GM23248 (cell line): Measurements from ENCODE around the gene MEIS2. TPM values are rescaled to one million over a fixed set of nuclear protein-coding genes. Genes with fewer than 3 reads are reported as not detected.

Experiments used
- DNase-seq: peaks from one replicate; pipeline ENCODE4 v3.0.0-alpha.2; 2015
- H2AFZ ChIP-seq: fragments of 200-600 bp; sonication (generic); 2 replicates; pipeline ENCODE4 v1.6.1; 2016; ENCODE audit warnings: antibody characterized with exemption
- H3F3A ChIP-seq: fragments of 200-600 bp; sonication (generic); 2 replicates; pipeline ENCODE4 v1.6.1; 2016; ENCODE audit warnings: mild to moderate bottlenecking, antibody characterized with exemption, mixed run types; ENCODE audit not compliant: insufficient read depth
- H3K27ac ChIP-seq: fragments of 200-600 bp; sonication (generic); 2 replicates; pipeline ENCODE4 v1.5.1; 2016; ENCODE audit warnings: mild to moderate bottlenecking
- H3K27me3 ChIP-seq: fragments of 200-600 bp; sonication (generic); replicated peaks from 2 replicates; pipeline ENCODE4 v1.6.1; 2016; ENCODE audit warnings: mild to moderate bottlenecking; ENCODE audit not compliant: insufficient read depth
- H3K36me3 ChIP-seq: fragments of 200-600 bp; sonication (generic); 2 replicates; pipeline ENCODE4 v1.6.1; 2016; ENCODE audit warnings: low read depth, mild to moderate bottlenecking
- H3K4me1 ChIP-seq: fragments of 200-600 bp; sonication (generic); 2 replicates; pipeline ENCODE4 v1.6.1; 2016; ENCODE audit warnings: mild to moderate bottlenecking; ENCODE audit not compliant: insufficient read depth
- H3K4me2 ChIP-seq: fragments of 200-600 bp; sonication (generic); one replicate; pipeline ENCODE4 v1.6.1; 2016; ENCODE audit warnings: mild to moderate bottlenecking; ENCODE audit not compliant: unreplicated experiment
- H3K4me3 ChIP-seq: fragments of 200-600 bp; sonication (generic); 2 replicates; pipeline ENCODE4 v1.5.1; 2016; ENCODE audit warnings: mild to moderate bottlenecking
- H3K79me2 ChIP-seq: fragments of 200-600 bp; sonication (generic); 2 replicates; pipeline ENCODE4 v1.6.1; 2016; ENCODE audit warnings: mild to moderate bottlenecking; ENCODE audit not compliant: insufficient read depth
- H3K9ac ChIP-seq: fragments of 200-600 bp; sonication (generic); 2 replicates; pipeline ENCODE4 v1.6.1; 2016; ENCODE audit warnings: mild to moderate bottlenecking
- H3K9me2 ChIP-seq: fragments of 200-600 bp; sonication (generic); 2 replicates; pipeline ENCODE4 v1.6.1; 2016; ENCODE audit warnings: mixed run types, mild to moderate bottlenecking, moderate library complexity; ENCODE audit not compliant: insufficient read depth
- H3K9me3 ChIP-seq: fragments of 200-600 bp; sonication (generic); one replicate; pipeline ENCODE4 v1.6.1; 2017; ENCODE audit warnings: low read depth
- H4K20me1 ChIP-seq: fragments of 200-600 bp; sonication (generic); 2 replicates; pipeline ENCODE4 v1.6.0; 2016; ENCODE audit not compliant: insufficient read depth
- EZH2 ChIP-seq: fragments of 200-600 bp; sonication (generic); IDR thresholded peaks from 2 replicates; pipeline ENCODE4 v1.6.1; 2018; ENCODE audit warnings: antibody characterized with exemption, mild to moderate bottlenecking; ENCODE audit not compliant: insufficient read depth, poor library complexity, severe bottlenecking
- EZH2phosphoT487 ChIP-seq: fragments of 200-600 bp; sonication (generic); IDR thresholded peaks from 2 replicates; pipeline ENCODE4 v1.6.1; 2018; ENCODE audit warnings: antibody characterized with exemption, moderate library complexity, mild to moderate bottlenecking, low read depth; ENCODE audit not compliant: insufficient read depth
- WGBS, 2 experiments: methylation state at CpG; one replicate each; pipeline ENCODE4 v1.1.6; 2015 to 2017; ENCODE audit warnings: low lambda C conversion rate in 2 of 2, low coverage in 1 of 2; ENCODE audit errors: missing lambda C conversion rate in 2 of 2; 5-methylcytosine and 5-hydroxymethylcytosine counted together
- in situ Hi-C: fragments of 300-500 bp; cut with MboI; formaldehyde crosslinking; loops from 2 replicates; pipeline ENCODE4 v1.15.0; 2020
- polyA plus RNA-seq: library from polyadenylated mRNA; unstranded; fragments of >200 nt; fragmentation: Nextera tagmentation; extraction: Ambion mirVana; gene quantifications from 2 replicates; pipeline ENCODE4 v1.2.1, GENCODE V29; 2016
- total RNA-seq: library from RNA; depleted of rRNA; stranded (reverse); fragments of >200 nt; shearing (Covaris generic); gene quantifications from 2 replicates; pipeline ENCODE4 v1.2.3, GENCODE V29; 2014

The MEIS2 gene
- total and polyA plus RNA-seq, 2 experiments from 2014 or later, result 23.7 to 24.1 TPM

GRCh38 chr15:36885771-36886170, 214.6 kb downstream of the MEIS2 start:
- 86 to 91% methylated on average over 3 of the region's 3 CpGs for WGBS, 2 experiments
- no peak for TF ChIP-seq EZH2phosphoT487
- no peak for TF ChIP-seq EZH2
- in situ Hi-C loops, result loop anchor here (25.0 kb wide), 1 partner anchor 227 kb away; the partner anchor contains the start of gene MEIS2
- peaks cover 11% of the 10 kb centered on the region; the same call in 1 of the 2 replicates for H3F3A ChIP-seq
- H4K20me1 ChIP-seq, result no peaks in the 10 kb centered on the region
- no peak overlapping the region for H3K4me3 ChIP-seq
- H3K9me3 ChIP-seq, result no peaks in the 10 kb centered on the region
- H3K9ac ChIP-seq, result no peak overlapping the region
- H3K36me3 ChIP-seq, result peaks cover 12% of the 10 kb centered on the region
- 0 out of 2 replicates have a peak, but pooled peaks cover 11% of the 10 kb centered on the region for H3K27me3 ChIP-seq
- no peaks in the 10 kb centered on the region for H3K9me2 ChIP-seq
- H3K27ac ChIP-seq, result no peak overlapping the region
- no peak overlapping the region for H2AFZ ChIP-seq
- no peak overlapping the region for H3K4me2 ChIP-seq
- no peaks in the 10 kb centered on the region for H3K79me2 ChIP-seq
- DNase-seq, result no peak
- H3K4me1 ChIP-seq, result peaks cover 14% of the 10 kb centered on the region

- Histone ChIP-seq H3K36me3 (peaks cover 7% of the 10 kb centered on the region; the same call in 1 of the 2 replicates), H3K4me2 (no peak overlapping the region), H3K4me1 (peaks cover 14% of the 10 kb centered on the region), H2AFZ (no peak overlapping the region), H3K27me3 (0 out of 2 replicates have a peak, but pooled peaks cover 11% of the 10 kb centered on the region), H3K27ac (no peak overlapping the region), H4K20me1 (no peaks in the 10 kb centered on the region), H3K9ac (no peak overlapping the region), H3F3A (peaks cover 10% of the 10 kb centered on the region; the same call in 1 of the 2 replicates), H3K9me2 (no peaks in the 10 kb centered on the region), H3K9me3 (no peaks in the 10 kb centered on the region), H3K79me2 (no peaks in the 10 kb centered on the region), H3K4me3 (no peak overlapping the region)
- 86 to 88% methylated on average over 7 of the region's 7 CpGs for WGBS, 2 experiments
- no peak for DNase-seq
- in situ Hi-C loops, result loop anchor here (25.0 kb wide), 1 partner anchor 227 kb away; the partner anchor contains the start of gene MEIS2
- TF ChIP-seq EZH2 (no peak), EZH2phosphoT487 (no peak)
These were observed 215.3 kb downstream of the MEIS2 start for GRCh38 chr15:36884936-36885635.

DNA sequence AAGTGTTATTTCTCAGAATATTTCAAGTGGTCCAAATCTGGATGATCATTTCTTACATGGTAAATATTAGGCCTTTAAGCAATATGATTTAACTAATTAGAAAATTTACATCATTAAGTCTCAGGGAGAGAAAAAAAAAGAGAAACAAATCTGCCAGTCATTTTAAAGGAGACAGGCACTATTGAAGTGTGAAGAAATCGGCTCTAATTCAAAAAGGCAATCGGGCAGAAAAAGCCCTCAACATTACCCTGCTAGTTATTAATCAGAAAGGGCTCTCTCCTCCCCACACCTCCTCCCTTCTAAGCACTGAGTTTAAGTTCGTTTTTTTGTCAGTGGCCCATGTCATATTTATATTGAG, 215.9 kb downstream of the MEIS2 start:
- H3K4me2 ChIP-seq, result no peak overlapping the region
- WGBS, 2 experiments, result 55 to 62% methylated on average over 3 of the region's 3 CpGs
- no peaks in the 10 kb centered on the region for H4K20me1 ChIP-seq
- H3K27me3 ChIP-seq, result 0 out of 2 replicates have a peak, but pooled peaks cover 11% of the 10 kb centered on the region
- H3F3A ChIP-seq, result 0 out of 2 replicates have a peak, but pooled peaks cover 4% of the 10 kb centered on the region
- no peaks in the 10 kb centered on the region for H3K79me2 ChIP-seq
- no peaks in the 10 kb centered on the region for H3K9me3 ChIP-seq
- in situ Hi-C loops, result loop anchor here (25.0 kb wide), 1 partner anchor 228 kb away; the partner anchor contains the start of gene MEIS2
- TF ChIP-seq EZH2phosphoT487 (no peak), EZH2 (no peak)
- no peak overlapping the region for H3K4me3 ChIP-seq
- no peak overlapping the region for H2AFZ ChIP-seq
- H3K36me3 ChIP-seq, result peaks cover 1% of the 10 kb centered on the region; the same call in 1 of the 2 replicates
- H3K9me2 ChIP-seq, result no peaks in the 10 kb centered on the region
- peaks cover 14% of the 10 kb centered on the region for H3K4me1 ChIP-seq
- H3K9ac ChIP-seq, result no peak overlapping the region
- H3K27ac ChIP-seq, result no peak overlapping the region
- DNase-seq, result no peak

- Histone ChIP-seq H3K4me1 (peaks cover 14% of the 10 kb centered on the region), H3K27ac (no peak overlapping the region), H3K36me3 (no peaks in the 10 kb centered on the region), H2AFZ (peak overlapping the region; percentile 13; the same call in 1 of the 2 replicates), H3K79me2 (no peaks in the 10 kb centered on the region), H3K9me3 (no peaks in the 10 kb centered on the region), H3K4me3 (peak overlapping the region; percentile 68), H3K9ac (peak overlapping the region; percentile 12; the same call in 1 of the 2 replicates), H3K27me3 (0 out of 2 replicates have a peak, but pooled peaks cover 11% of the 10 kb centered on the region), H3K9me2 (no peaks in the 10 kb centered on the region), H3F3A (no peaks in the 10 kb centered on the region), H3K4me2 (peak overlapping the region; percentile 82), H4K20me1 (no peaks in the 10 kb centered on the region)
- 33 to 39% methylated on average over 27 of the region's 27 CpGs for WGBS, 2 experiments
- no peak for TF ChIP-seq EZH2
- in situ Hi-C loops, result loop anchor here (25.0 kb wide), 1 partner anchor 228 kb away; the partner anchor contains the start of gene MEIS2
- peak; percentile 93 for DNase-seq
These were observed 216.4 kb downstream of the MEIS2 start for GRCh38 chr15:36883713-36884517.
